Measurements from ENCODE around the gene PRKCA.

PRKCA gene

DNA sequence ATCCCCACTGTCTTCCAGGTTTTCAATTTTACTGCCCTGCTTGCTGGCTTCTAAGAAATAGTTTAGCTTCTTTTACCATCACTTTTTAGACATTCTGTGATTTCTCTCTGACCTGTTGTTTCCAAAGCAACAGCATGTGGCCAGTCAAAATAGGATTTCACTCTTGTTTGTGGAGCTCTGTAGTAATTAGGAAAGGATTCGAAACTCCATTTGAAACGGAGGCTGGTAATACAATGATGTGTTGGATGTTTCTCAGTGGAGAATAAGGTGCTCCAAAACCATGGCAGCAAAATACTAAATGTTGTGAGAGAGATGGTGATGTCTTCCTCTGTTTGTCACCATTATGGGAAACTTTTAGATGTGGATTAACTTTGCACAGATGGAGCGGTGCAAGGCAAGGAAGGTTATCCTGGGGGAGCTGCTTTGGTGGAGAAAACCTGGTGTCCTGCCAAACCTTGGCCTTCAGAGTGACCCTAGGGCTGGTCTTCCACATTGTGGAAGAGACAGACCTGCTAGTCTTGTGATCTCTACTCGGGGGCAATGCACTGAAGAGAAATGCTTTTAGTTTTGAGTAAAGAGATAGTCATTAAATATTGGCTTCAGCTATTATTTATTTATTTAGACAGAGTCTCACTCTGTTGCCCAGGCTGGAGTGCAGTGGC lies 79.4 kb downstream of the PRKCA start:
- Histone ChIP-seq H3K27me3 (no peaks in the 10 kb centered on the region), H3K36me3 (no peaks in the 10 kb centered on the region), H3K9me3 (no peaks in the 10 kb centered on the region), H3K4me3 (ENCODE audit: low read depth, low read length) (no peak overlapping the region), H3K4me1 (no peaks in the 10 kb centered on the region)
- DNase-seq: no peak
- TF ChIP-seq, protein P1, sequence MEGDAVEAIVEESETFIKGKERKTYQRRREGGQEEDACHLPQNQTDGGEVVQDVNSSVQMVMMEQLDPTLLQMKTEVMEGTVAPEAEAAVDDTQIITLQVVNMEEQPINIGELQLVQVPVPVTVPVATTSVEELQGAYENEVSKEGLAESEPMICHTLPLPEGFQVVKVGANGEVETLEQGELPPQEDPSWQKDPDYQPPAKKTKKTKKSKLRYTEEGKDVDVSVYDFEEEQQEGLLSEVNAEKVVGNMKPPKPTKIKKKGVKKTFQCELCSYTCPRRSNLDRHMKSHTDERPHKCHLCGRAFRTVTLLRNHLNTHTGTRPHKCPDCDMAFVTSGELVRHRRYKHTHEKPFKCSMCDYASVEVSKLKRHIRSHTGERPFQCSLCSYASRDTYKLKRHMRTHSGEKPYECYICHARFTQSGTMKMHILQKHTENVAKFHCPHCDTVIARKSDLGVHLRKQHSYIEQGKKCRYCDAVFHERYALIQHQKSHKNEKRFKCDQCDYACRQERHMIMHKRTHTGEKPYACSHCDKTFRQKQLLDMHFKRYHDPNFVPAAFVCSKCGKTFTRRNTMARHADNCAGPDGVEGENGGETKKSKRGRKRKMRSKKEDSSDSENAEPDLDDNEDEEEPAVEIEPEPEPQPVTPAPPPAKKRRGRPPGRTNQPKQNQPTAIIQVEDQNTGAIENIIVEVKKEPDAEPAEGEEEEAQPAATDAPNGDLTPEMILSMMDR (IDR thresholded peaks at IDR 0.05; ENCODE audit: low read depth, low read length): no peak

DNA sequence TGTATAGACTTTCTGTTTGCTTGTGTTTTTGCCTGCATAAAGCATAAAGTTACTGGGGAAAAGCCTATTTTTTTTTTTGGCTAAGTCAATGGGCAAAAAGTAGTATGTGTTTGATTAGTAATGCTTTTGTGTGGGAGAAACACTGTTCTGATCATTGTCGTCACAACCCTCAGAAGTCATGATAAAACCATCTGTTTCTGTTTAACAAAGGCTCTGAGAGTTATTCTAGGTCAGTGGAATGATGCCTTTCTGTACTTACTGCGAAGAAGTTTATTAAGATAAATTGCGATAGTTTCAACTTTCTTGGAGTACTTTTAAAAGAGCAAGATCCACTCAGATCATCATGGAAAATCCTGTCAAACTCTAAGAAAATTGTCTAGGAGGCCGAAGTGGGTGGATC lies 80.9 kb downstream of the PRKCA start:
- no peak for DNase-seq
- H3K27me3 ChIP-seq: no peaks in the 10 kb centered on the region
- H3K4me1 ChIP-seq: no peaks in the 10 kb centered on the region
- H3K4me3 ChIP-seq (ENCODE audit: low read depth, low read length): no peak overlapping the region
- TF ChIP-seq, protein P1 (IDR thresholded peaks at IDR 0.05; ENCODE audit: low read depth, low read length): no peak
- no peaks in the 10 kb centered on the region for H3K36me3 ChIP-seq
- H3K9me3 ChIP-seq: no peaks in the 10 kb centered on the region

DNA sequence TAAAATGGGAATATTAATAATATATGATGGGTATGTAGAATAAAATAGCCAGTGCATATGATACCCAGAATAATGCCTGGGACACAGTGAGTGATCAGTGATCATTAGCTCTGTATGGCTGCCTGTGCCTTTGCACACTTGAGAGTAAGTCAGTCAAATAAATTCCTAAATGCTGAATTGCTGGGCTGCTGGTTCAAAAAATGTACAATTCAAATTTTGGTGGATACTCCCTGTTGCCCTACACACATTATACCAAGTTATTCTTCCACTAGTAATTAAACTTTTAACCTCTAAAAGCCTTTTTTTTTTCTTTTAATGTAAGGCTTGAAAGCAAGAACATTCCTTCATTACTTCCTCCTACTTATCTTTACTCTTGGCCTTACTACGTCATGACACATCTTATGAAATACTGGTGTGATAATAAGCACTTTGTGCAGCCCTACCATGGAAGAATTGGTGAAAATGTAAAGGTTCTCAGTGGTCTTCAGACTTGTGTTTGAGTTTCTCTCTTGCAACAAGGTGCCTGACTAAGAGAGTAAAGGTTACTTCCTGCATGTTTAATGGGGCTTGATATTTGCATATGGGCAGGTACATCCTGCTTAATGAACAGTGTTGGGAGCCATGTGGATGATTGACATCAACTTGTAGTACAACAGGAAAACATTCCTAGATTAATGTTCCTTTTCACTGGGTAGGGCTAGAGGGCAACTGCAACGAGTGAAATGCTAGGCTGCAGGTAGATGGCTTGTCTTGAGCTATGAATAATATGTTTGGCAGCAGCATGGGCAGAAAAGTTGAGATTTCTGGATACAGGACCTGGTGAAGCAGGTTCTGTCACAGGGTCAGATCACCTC lies 84.3 kb downstream of the PRKCA start:
- no peaks in the 10 kb centered on the region for H3K9me3 ChIP-seq
- no peak for DNase-seq
- H3K36me3 ChIP-seq: no peaks in the 10 kb centered on the region
- H3K4me3 ChIP-seq (ENCODE audit: low read depth, low read length): no peak overlapping the region
- TF ChIP-seq, protein P1 (IDR thresholded peaks at IDR 0.05; ENCODE audit: low read depth, low read length): no peak
- H3K4me1 ChIP-seq: no peaks in the 10 kb centered on the region
- H3K27me3 ChIP-seq: no peaks in the 10 kb centered on the region

DNA sequence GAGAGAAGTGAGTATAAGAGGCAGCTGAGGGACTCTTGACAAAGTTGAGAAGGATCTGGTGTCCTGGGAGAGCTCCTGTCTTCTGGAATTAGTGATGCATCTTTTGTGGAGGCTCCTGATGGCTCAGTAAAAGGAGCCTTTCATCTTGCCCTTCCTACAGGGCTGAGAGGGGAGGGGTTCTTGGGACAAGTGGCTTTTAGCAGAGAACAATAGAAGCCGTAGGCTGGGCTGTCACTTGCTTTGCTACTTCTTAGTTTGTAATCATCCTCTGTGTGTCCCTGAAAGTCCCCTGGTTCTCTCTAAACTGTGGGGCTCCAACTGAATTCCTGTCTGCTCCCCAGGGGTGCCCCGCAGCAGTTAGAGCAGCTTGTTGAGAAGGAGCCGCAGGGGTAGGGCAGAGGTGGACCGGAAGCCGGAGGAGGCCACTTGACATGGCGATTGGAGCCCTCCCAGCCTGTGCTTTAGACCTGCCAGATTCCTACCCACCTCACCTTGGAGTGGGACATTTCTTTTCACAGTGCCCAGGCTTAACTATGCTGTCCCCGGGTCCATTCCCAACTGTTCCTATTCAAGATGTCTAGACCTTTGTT lies 85.1 kb downstream of the PRKCA start:
- no peak for DNase-seq
- Histone ChIP-seq H3K4me1 (no peaks in the 10 kb centered on the region), H3K27me3 (no peaks in the 10 kb centered on the region), H3K4me3 (ENCODE audit: low read depth, low read length) (no peak overlapping the region), H3K9me3 (no peaks in the 10 kb centered on the region), H3K36me3 (no peaks in the 10 kb centered on the region)
- TF ChIP-seq, protein P1 (IDR thresholded peaks at IDR 0.05; ENCODE audit: low read depth, low read length): no peak

DNA sequence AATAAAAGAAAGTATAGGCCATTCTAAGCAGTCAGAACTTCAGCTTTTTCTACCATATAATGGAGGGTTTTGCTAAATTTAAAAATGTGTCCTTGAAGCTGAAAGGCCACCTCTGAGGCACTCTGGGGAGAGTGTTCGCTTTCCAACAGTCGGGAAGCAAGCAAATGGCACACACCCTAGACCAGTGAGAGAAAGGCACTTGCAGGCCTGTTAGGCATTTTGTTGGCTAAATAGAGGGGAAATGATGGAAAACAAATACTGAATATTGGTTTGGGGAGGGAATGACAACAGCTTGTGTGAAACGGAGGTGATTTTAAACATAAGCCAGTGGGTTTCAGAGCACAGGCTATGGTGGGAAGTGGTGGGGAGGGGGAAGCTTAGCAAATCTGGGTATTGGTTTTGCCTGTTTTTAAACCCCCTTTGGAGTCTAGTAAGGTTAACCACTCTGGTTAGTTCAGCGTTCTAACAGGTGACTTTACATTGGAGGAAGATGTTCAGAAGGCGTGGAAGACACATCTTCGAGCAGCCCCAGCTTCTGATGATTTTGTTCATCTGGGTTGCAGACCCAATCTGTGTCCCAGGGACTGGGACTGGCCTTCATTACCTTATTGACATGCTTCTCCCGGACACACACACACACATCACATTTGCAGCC lies 90.5 kb downstream of the PRKCA start:
- H3K9me3 ChIP-seq: no peaks in the 10 kb centered on the region
- H3K4me3 ChIP-seq (ENCODE audit: low read depth, low read length): no peak overlapping the region
- no peaks in the 10 kb centered on the region for H3K36me3 ChIP-seq
- peaks cover 4% of the 10 kb centered on the region; the same call in 1 of the 2 replicates for H3K4me1 ChIP-seq
- TF ChIP-seq, protein P1 (IDR thresholded peaks at IDR 0.05; ENCODE audit: low read depth, low read length): no peak
- H3K27me3 ChIP-seq: no peaks in the 10 kb centered on the region
- no peak for DNase-seq
